Measurements from ENCODE around the gene MGA.
"Not testable (repeated sequence)": the region's sequence is repeated elsewhere in the genome, so short reads cannot be mapped to it uniquely, and the experiment has no call there.

MGA gene

GRCh38 chr15:41714291-41714690, 54.1 kb downstream of the MGA start:
- DNase-seq (ENCODE audit: low read depth in 2 of 2): no peak

GRCh38 chr15:41716864-41717263, 56.7 kb downstream of the MGA start:
- no peak for DNase-seq (ENCODE audit: low read depth in 2 of 2)

- DNase-seq (ENCODE audit: low read depth in 2 of 2): no peak
Observed at GRCh38 chr15:41727143-41727542, 66.9 kb downstream of the MGA start.

GRCh38 chr15:41728061-41728460, 67.9 kb downstream of the MGA start:
- DNase-seq (ENCODE audit: low read depth in 2 of 2): not testable (repeated sequence)

- DNase-seq (ENCODE audit: low read depth in 2 of 2): no peak
Observed at GRCh38 chr15:41730543-41730942, 70.3 kb downstream of the MGA start.

- DNase-seq (ENCODE audit: low read depth in 2 of 2): no peak
Observed at GRCh38 chr15:41732483-41732882, 72.3 kb downstream of the MGA start.

GRCh38 chr15:41734079-41734478, 73.9 kb downstream of the MGA start:
- no peak for DNase-seq (ENCODE audit: low read depth in 2 of 2)

- DNase-seq (ENCODE audit: low read depth in 2 of 2): no peak
Observed at GRCh38 chr15:41735046-41735445, 74.8 kb downstream of the MGA start.

GRCh38 chr15:41735492-41735891, 75.3 kb downstream of the MGA start:
- DNase-seq (ENCODE audit: low read depth in 2 of 2): not testable (repeated sequence)

GRCh38 chr15:41746802-41747201, 86.6 kb downstream of the MGA start:
- no peak for DNase-seq (ENCODE audit: low read depth in 2 of 2)

- DNase-seq (ENCODE audit: low read depth in 2 of 2): no peak
Observed at GRCh38 chr15:41756198-41756597, 96.0 kb downstream of the MGA start.

GRCh38 chr15:41772720-41773331, 112.6 kb downstream of the MGA start:
- peak in 1 of 2 donors; percentile 25 for DNase-seq (ENCODE audit: low read depth in 2 of 2)

- no peak for DNase-seq (ENCODE audit: low read depth in 2 of 2)
Observed at GRCh38 chr15:41773332-41773728, 113.1 kb downstream of the MGA start.

GRCh38 chr15:41773729-41774061, 113.5 kb downstream of the MGA start:
- DNase-seq (ENCODE audit: low read depth in 2 of 2): no peak

GRCh38 chr15:41774062-41774881, 114.1 kb downstream of the MGA start, which contains the start of gene MAPKBP1:
TSS of gene MAPKBP1 (plus strand) at chr15:41774484. CDS start at chr15:41775276, 792 bp downstream.
- DNase-seq (ENCODE audit: low read depth in 2 of 2): peak; percentile 91 to 92

GRCh38 chr15:41774882-41775417, 114.7 kb downstream of the MGA start:
- no peak for DNase-seq (ENCODE audit: low read depth in 2 of 2)

- DNase-seq (ENCODE audit: low read depth in 2 of 2): no peak
Observed at GRCh38 chr15:41775651-41776050, 115.4 kb downstream of the MGA start.

- DNase-seq (ENCODE audit: low read depth in 2 of 2): no peak
Observed at GRCh38 chr15:41777421-41777973, 117.3 kb downstream of the MGA start.

GRCh38 chr15:41778521-41778920, 118.3 kb downstream of the MGA start:
- no peak for DNase-seq (ENCODE audit: low read depth in 2 of 2)

GRCh38 chr15:41779662-41780157, 119.5 kb downstream of the MGA start:
- DNase-seq (ENCODE audit: low read depth in 2 of 2): no peak

GRCh38 chr15:41780266-41780665, 120.1 kb downstream of the MGA start:
- no peak for DNase-seq (ENCODE audit: low read depth in 2 of 2)

GRCh38 chr15:41780727-41781126, 120.5 kb downstream of the MGA start:
- no peak for DNase-seq (ENCODE audit: low read depth in 2 of 2)
